ENCODE results near the gene USP25. TPM values are rescaled to one million over a fixed set of nuclear protein-coding genes. Genes with fewer than 3 reads are reported as not detected.

USP25 gene
- total and polyA plus RNA-seq, 2 of the 8 experiments (the other 6 are each of a cell fraction or from before 2014, with no cell fraction given), result 11.2 to 48.1 TPM

DNA sequence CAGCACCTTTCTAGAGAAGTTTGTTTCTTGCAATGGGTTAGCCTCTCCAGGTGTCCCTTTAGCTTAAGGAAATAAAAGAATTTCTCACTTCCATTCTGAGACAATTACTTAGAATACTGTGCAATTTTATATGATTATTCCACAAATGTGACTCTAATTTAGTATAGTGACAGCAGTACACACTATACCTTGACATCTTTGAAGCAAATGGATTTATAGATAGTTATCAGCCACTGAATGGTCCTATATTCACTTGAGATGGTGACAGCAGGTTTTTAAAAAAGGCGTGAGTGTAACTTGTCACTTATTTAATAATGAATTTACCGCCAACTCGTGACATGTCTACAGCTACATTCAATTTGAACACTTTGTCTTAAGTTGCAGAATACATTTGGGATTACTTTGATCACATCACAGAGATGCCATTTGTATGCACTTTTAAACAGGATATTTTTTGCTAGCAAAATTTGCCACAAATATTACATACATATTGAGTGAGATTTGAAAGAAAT lies 71.6 kb downstream of the USP25 start (continued):
- TF ChIP-seq CHD7 (IDR thresholded peaks at IDR 0.05; ENCODE audit: insufficient replicate concordance, low read length) (no peak), CHD2 (IDR thresholded peaks at IDR 0.05; ENCODE audit: low read length) (no peak), TAF7 (optimal IDR thresholded peaks at IDR 0.05; ENCODE audit: borderline replicate concordance, low read depth, low read length) (no peak), FOSL1 (IDR thresholded peaks at IDR 0.05; ENCODE audit: insufficient read depth, low read depth, low read length) (no peak), RNF2 (IDR thresholded peaks at IDR 0.05; ENCODE audit: borderline replicate concordance, low read depth, low read length, missing control alignments, poor library complexity, severe bottlenecking) (no peak), CBX8 (IDR thresholded peaks at IDR 0.05; ENCODE audit: borderline replicate concordance, low read depth, low read length) (no peak)

All from H1 (cell line).